Panc1 (cell line): Measurements from ENCODE around the gene FBXW8. TPM values are rescaled to one million over a fixed set of nuclear protein-coding genes. Genes with fewer than 3 reads are reported as not detected.

Experiments used
- ATAC-seq: fragments of 200-7000 bp; cut with Tn5 transposase; 2 replicates; pipeline ENCODE4 v1.9.1; 2020; ENCODE audit warnings: mild to moderate bottlenecking, moderate library complexity
- BruUV-seq: library from RNA; stranded (reverse); fragments of 400-500 nt; replicated peaks from 2 replicates; lab custom pipeline; 2021; lab: Mats Ljungman, UMichigan
- CTCF ChIA-PET: fragments of 300-600 bp; sonication (Branson Sonifier 250); formaldehyde crosslinking; loops from one replicate; lab custom pipeline; 2022; ENCODE audit warnings: antibody characterized with exemption; lab: Charles Lee
- POLR2A ChIA-PET: fragments of 300-600 bp; sonication (Branson Sonifier 250); formaldehyde crosslinking; loops from one replicate; lab custom pipeline; 2022; ENCODE audit warnings: antibody characterized with exemption; lab: Charles Lee
- DNase-seq: peaks from one replicate; pipeline ENCODE4 v3.0.0-alpha.2; 2010; ENCODE audit warnings: low read depth, low spot score
- H3K27ac ChIP-seq: 2 replicates; pipeline ENCODE4 v1.5.1; 2011; ENCODE audit warnings: mild to moderate bottlenecking, low read length, inconsistent platforms
- H3K27me3 ChIP-seq: fragments of 200-500 bp; sonication (Bioruptor generic); 2 replicates; pipeline ENCODE4 v1.6.0; 2014; ENCODE audit warnings: low read length, inconsistent platforms; ENCODE audit not compliant: control insufficient read depth, insufficient read depth
- H3K36me3 ChIP-seq: fragments of 200-500 bp; sonication (Bioruptor generic); 2 replicates; pipeline ENCODE4 v1.5.1; 2014; ENCODE audit warnings: inconsistent platforms, mild to moderate bottlenecking, low read length, moderate library complexity; ENCODE audit not compliant: control insufficient read depth, insufficient read depth
- H3K4me1 ChIP-seq: 2 replicates; pipeline ENCODE4 v1.5.1; 2011; ENCODE audit warnings: inconsistent platforms, mild to moderate bottlenecking, low read length, moderate library complexity; ENCODE audit not compliant: control insufficient read depth, insufficient read depth
- H3K4me3 ChIP-seq, 2 experiments: 2 replicates each; pipeline ENCODE4 v1.5.1; 2011 to 2012; ENCODE audit warnings: low read depth in 2 of 2, low read length in 2 of 2, mild to moderate bottlenecking in 2 of 2, inconsistent platforms in 1 of 2, moderate library complexity in 1 of 2
- H3K9me3 ChIP-seq: fragments of 200-500 bp; sonication (Bioruptor generic); 2 replicates; pipeline ENCODE4 v1.5.1; 2014; ENCODE audit warnings: low read depth, mild to moderate bottlenecking, inconsistent platforms, low read length, moderate library complexity; ENCODE audit not compliant: control insufficient read depth, insufficient read depth
- CTCF ChIP-seq: fragments of 450-650 bp; IDR thresholded peaks from 2 replicates; pipeline ENCODE4 v1.5.1; 2017; ENCODE audit warnings: mild to moderate bottlenecking
- POLR2AphosphoS5 ChIP-seq: IDR thresholded peaks from 2 replicates; pipeline ENCODE4 v1.6.1; 2012; ENCODE audit warnings: mild to moderate bottlenecking, low read depth, low read length, moderate library complexity
- REST ChIP-seq, 2 experiments: IDR thresholded peaks; 2 replicates each; pipeline ENCODE4 v1.6.1; 2011 to 2012; ENCODE audit warnings: low read depth in 2 of 2, control low read depth in 1 of 2, low read length in 1 of 2, mild to moderate bottlenecking in 1 of 2, moderate library complexity in 1 of 2; ENCODE audit not compliant: insufficient read depth in 1 of 2
- SIN3A ChIP-seq: IDR thresholded peaks from 2 replicates; pipeline ENCODE4 v1.6.1; 2012; ENCODE audit warnings: low read depth, mild to moderate bottlenecking, low read length, moderate library complexity, borderline replicate concordance; ENCODE audit not compliant: insufficient read depth
- TCF7L2 ChIP-seq: IDR thresholded peaks from 2 replicates; pipeline ENCODE4 v1.6.1; 2011; ENCODE audit warnings: mild to moderate bottlenecking, low read depth, low read length, inconsistent platforms
- in situ Hi-C: cut with HindIII; loops from 2 replicates; pipeline ENCODE4 v1.10.0; 2016; ENCODE audit warnings: low sequenced_read_pairs, low pct_unique_long_range_greater_than_20kb
- intact Hi-C: fragments of 100-400 bp; cut with micrococcal nuclease; formaldehyde crosslinking; loops from one replicate; pipeline ENCODE4 v1.10.0; 2022; ENCODE audit not compliant: unreplicated experiment
- total RNA-seq: library from RNA; stranded (reverse); gene quantifications from one replicate; pipeline ENCODE4 v1.2.1, GENCODE V29; 2021; ENCODE audit not compliant: unreplicated experiment

Gene FBXW8
- total RNA-seq, 1 experiment from 2014 or later, result 18.0 TPM

- Histone ChIP-seq H3K9me3 (no peaks in the 10 kb centered on the region), H3K27me3 (no peaks in the 10 kb centered on the region), H3K4me1 (no peaks in the 10 kb centered on the region), H3K36me3 (no peaks in the 10 kb centered on the region; the same call in 1 of the 2 replicates), H3K27ac (no peak overlapping the region), H3K4me3 (no peak overlapping the region)
- in situ Hi-C loops (no loop called here), intact Hi-C loops (no loop called here)
- TF ChIP-seq SIN3A (no peak), TCF7L2 (no peak), CTCF (no peak), POLR2AphosphoS5 (no peak), REST (IDR thresholded peaks at IDR 0.05; ENCODE audit: insufficient read depth in 1 of 2, low read depth in 2 of 2, low read length in 1 of 2) (no peak)
- ChIA-PET POLR2A (no interaction called here), CTCF (no interaction called here)
- ATAC-seq, result no peak
- no TSS peak for BruUV-seq
- no peak for DNase-seq
These were observed 88.3 kb downstream of the FBXW8 start for GRCh38 chr12:116999066-116999465.

GRCh38 chr12:117000316-117000715, 89.6 kb downstream of the FBXW8 start:
- TF ChIP-seq SIN3A (no peak), TCF7L2 (no peak), REST (IDR thresholded peaks at IDR 0.05; ENCODE audit: insufficient read depth in 1 of 2, low read depth in 2 of 2, low read length in 1 of 2) (no peak), CTCF (no peak), POLR2AphosphoS5 (no peak)
- ChIA-PET POLR2A (no interaction called here), CTCF (no interaction called here)
- Histone ChIP-seq H3K27me3 (no peaks in the 10 kb centered on the region), H3K9me3 (no peaks in the 10 kb centered on the region), H3K4me3 (no peak overlapping the region), H3K36me3 (no peaks in the 10 kb centered on the region; the same call in 1 of the 2 replicates), H3K27ac (no peak overlapping the region), H3K4me1 (no peaks in the 10 kb centered on the region)
- no TSS peak for BruUV-seq
- ATAC-seq, result no peak
- DNase-seq, result no peak
- in situ Hi-C loops (no loop called here), intact Hi-C loops (no loop called here)
